Smooth muscle cell of bladder (primary cell): Measurements from ENCODE around the gene CAMK2N1. TPM values are rescaled to one million over a fixed set of nuclear protein-coding genes. Genes with fewer than 3 reads are reported as not detected.

Source experiments
- total RNA-seq: library from RNA; depleted of rRNA; stranded (reverse); fragments of >200 nt; gene quantifications from 2 replicates; pipeline ENCODE4 v1.2.3, GENCODE V29; 2014

The CAMK2N1 gene
- 7.5 and 11.1 TPM in 2 replicates for total RNA-seq

DNA sequence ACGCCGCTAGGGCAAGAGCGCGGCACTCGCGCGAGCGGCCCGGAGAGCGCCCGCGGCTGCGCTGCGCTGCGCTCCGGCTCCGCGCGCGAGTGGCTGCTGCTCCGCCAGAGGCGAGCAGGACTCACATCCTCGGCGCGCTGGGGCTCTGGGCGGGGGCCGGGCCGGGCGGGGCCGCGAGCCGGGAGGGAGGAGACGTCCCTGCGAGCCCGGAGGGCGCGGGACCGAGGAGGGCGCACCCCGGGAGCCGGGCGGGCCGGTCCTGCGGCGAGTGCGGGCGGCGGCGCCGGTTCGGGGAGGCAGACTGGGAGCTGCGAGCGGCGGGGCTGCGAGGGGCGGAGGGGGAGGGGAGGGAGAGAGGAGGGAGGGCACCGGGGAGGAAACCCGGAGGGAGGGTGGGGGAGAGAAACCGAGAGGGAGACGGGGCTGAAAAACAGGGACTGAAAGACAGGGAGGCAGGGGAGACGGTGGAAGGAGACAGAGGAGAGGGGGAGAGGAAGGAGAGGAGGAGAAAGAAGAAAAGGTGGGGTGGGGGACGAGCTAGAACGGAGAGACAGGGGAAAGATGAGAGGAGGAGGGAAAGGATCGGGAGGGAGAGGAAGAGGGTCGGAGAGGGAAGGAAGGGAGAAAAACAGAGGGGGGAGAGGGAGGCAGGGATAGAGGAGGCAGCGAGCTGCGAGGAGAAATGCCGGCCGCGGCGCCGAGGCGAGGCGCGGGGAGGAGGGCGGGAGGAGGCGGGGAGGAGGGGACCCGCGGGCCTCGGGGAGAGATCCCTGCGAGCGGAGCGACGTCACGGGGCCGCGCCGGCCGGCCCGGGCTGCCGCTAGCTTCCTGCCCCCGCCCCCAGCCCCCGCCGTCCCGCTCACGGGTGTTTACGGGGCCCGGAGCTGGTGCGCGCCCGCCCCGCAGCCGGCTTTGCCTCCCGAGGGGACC is at the start of gene CAMK2N1:
TSS of gene CAMK2N1 (minus strand) at position 684 of the 930 bp plus-strand sequence. CDS start 831 bp downstream, outside the sequence.

DNA sequence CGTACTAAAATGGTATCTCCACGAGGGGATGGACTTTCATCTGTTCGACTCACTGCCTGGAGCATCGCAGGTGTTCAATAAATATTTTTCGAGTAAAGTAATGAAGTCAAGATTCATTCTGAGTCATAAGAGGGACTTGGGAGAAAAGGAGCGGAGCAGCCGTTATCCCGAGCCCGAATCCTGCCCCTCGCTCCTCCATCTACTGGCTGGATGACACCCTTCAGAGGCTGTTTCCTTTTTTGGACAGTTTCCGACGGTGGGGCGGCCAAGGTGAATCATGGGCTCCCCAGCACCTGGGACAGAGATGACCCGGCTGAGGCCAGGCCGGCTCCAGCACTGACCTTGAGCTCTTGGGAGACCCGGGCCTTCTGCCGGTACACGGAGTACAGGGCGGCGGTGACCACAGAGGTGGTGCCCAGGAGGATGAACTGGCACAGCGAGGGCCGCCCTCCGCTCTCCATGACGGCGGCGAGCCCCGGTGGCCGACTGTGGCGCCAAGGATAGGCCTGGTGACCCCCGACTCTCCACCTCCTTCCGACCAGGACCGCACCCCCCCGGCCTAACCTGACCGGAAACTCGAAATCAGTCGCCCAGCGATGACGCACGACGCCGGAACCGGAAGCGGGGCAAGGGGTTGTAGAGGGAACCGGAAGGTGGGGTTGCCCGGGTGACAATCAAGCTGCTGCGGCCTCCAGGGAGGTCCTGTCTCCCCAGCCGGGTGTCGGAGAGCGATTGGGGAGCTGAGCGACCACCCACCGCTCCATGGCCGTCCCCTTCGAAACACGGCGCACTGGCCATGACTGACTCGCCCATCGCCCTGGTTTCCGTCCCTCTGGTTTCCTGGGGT is 21.8 kb upstream of the CAMK2N1 start, which contains the start of gene MUL1:
TSS of gene MUL1 (minus strand) at position 588 of the 847 bp plus-strand sequence. CDS start at position 461, 127 bp downstream.

Other genes starting within 250 kb of the CAMK2N1 start
- not detected in 2 replicates for gene VWA5B1, start 195.3 kb downstream of the CAMK2N1 start, total RNA-seq
- gene MUL1, start 21.9 kb upstream of the CAMK2N1 start, total RNA-seq: 20.6 and 29.6 TPM in 2 replicates
- gene FAM43B, start 66.4 kb upstream of the CAMK2N1 start, total RNA-seq: under 0.01 TPM in 1 of 2 replicates, not detected in the other
- gene CDA, start 102.9 kb upstream of the CAMK2N1 start, total RNA-seq: 0.37 and 0.85 TPM in 2 replicates
- 68.7 and 83.2 TPM in 2 replicates for gene PINK1, start 147.2 kb upstream of the CAMK2N1 start, total RNA-seq
- 357 and 409 TPM in 2 replicates for gene DDOST, start 175.2 kb upstream of the CAMK2N1 start, total RNA-seq
- gene KIF17, start 231.8 kb upstream of the CAMK2N1 start, total RNA-seq: 0.71 and 2.9 TPM in 2 replicates
- gene SH2D5, start 246.5 kb upstream of the CAMK2N1 start, total RNA-seq: 2.4 and 6.4 TPM in 2 replicates